Measurements from ENCODE around the gene SLIT3. TPM values are rescaled to one million over a fixed set of nuclear protein-coding genes. Genes with fewer than 3 reads are reported as not detected.

SLIT3 gene
- total and polyA plus RNA-seq, 2 donors (not counting 3 experiments of a cell fraction or from before 2014, with no cell fraction given) = 0.90 to 1.0 TPM

DNA sequence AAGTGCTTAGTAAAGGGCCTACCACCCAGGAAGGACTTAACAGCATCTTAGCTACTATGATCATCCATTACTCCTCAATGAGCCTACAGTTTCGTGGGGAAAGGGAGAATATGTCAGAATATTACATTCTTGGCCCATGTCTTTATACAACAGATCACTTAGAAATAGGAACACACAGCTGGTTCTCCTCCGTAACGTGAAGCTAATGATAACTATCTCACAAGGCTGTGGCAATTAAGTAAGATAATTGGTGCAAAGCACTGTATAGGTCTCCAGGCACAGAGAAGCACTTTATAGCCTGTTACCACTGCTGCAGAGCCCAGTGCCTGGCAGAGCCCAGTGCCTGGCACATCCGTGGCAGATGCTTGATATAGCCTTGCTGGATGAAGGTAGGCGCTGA, 347.6 kb downstream of the SLIT3 start:
- H3K27ac ChIP-seq (ENCODE audit: insufficient read depth, low read depth, low read length) = no peak overlapping the region

GRCh38 chr5:168952196-168952595, 348.7 kb downstream of the SLIT3 start:
- CTCF ChIA-PET = no interaction called here
- POLR2A ChIA-PET = no interaction called here

More for the DNA sequence above, 347.6 kb downstream of the SLIT3 start:
- ChIA-PET POLR2A (no interaction called here), CTCF (no interaction called here)
- dilution Hi-C loops (cut with MboI; ENCODE audit: extremely low pct_ligation_motif_present, low sequenced_read_pairs) (no loop called here), intact Hi-C loops (cut with micrococcal nuclease) (no loop called here)
- no TSS peak for BruUV-seq (replicated peaks)
- no peak overlapping the region for H2AFZ ChIP-seq (ENCODE audit: low read depth, low read length)
- no peak overlapping the region for H3K4me3 ChIP-seq (replicated peaks in 1 of 3; ENCODE audit: insufficient read depth in 1 of 3, low read depth in 1 of 3, low read length in 3 of 3)
- no peaks in the 10 kb centered on the region for H3K9me1 ChIP-seq (replicated peaks; ENCODE audit: control insufficient read depth, extremely low read depth, insufficient read depth, low read length)
- H3K4me2 ChIP-seq (ENCODE audit: insufficient read depth, low read length) = no peak overlapping the region
- no peaks in the 10 kb centered on the region for H3K27me3 ChIP-seq (ENCODE audit: control insufficient read depth in 2 of 2, insufficient read depth in 2 of 2, low read length in 2 of 2)
- DNase-seq (ENCODE audit: low read depth, low spot score) (no peak), FAIRE-seq (no peak)
- no peak overlapping the region for H3K9ac ChIP-seq (replicated peaks; ENCODE audit: extremely low read depth, insufficient read depth, low read length)
- H3K9me3 ChIP-seq (replicated peaks; ENCODE audit: control insufficient read depth, insufficient read depth, low read length) = no peaks in the 10 kb centered on the region
- no peaks in the 10 kb centered on the region for H4K20me1 ChIP-seq (replicated peaks; ENCODE audit: control insufficient read depth, extremely low read depth, insufficient read depth, low read length)
- H3K79me2 ChIP-seq (ENCODE audit: control insufficient read depth, insufficient read depth, low read length) = no peaks in the 10 kb centered on the region
- H3K4me1 ChIP-seq (ENCODE audit: control insufficient read depth, extremely low read depth, insufficient read depth, low read length) = no peaks in the 10 kb centered on the region
- no peak for TF ChIP-seq MAX (IDR thresholded peaks at IDR 0.05; ENCODE audit: insufficient read depth, insufficient read length)
- TF ChIP-seq EZH2 (IDR thresholded peaks at IDR 0.05; ENCODE audit: borderline replicate concordance, low read depth, low read length, severe bottlenecking) = no peak
- H3K36me3 ChIP-seq (ENCODE audit: control insufficient read depth in 2 of 2, extremely low read depth in 1 of 2, insufficient read depth in 2 of 2, low read length in 2 of 2) = no peaks in the 10 kb centered on the region

More at GRCh38 chr5:168952196-168952595, 348.7 kb downstream of the SLIT3 start:
- H3K4me2 ChIP-seq (ENCODE audit: insufficient read depth, low read length) = no peak overlapping the region
- no peaks in the 10 kb centered on the region for H3K4me1 ChIP-seq (ENCODE audit: control insufficient read depth, extremely low read depth, insufficient read depth, low read length)
- H2AFZ ChIP-seq (ENCODE audit: low read depth, low read length) = no peak overlapping the region
- H3K27ac ChIP-seq (ENCODE audit: insufficient read depth, low read depth, low read length) = no peak overlapping the region
- H3K36me3 ChIP-seq (ENCODE audit: control insufficient read depth in 2 of 2, extremely low read depth in 1 of 2, insufficient read depth in 2 of 2, low read length in 2 of 2) = no peaks in the 10 kb centered on the region
- no peak for DNase-seq (ENCODE audit: low read depth, low spot score)
- no peak for FAIRE-seq
- dilution Hi-C loops (cut with MboI; ENCODE audit: extremely low pct_ligation_motif_present, low sequenced_read_pairs) (no loop called here), intact Hi-C loops (cut with micrococcal nuclease) (no loop called here)
- BruUV-seq (replicated peaks) = no TSS peak
- no peaks in the 10 kb centered on the region for H4K20me1 ChIP-seq (replicated peaks; ENCODE audit: control insufficient read depth, extremely low read depth, insufficient read depth, low read length)
- no peaks in the 10 kb centered on the region for H3K9me1 ChIP-seq (replicated peaks; ENCODE audit: control insufficient read depth, extremely low read depth, insufficient read depth, low read length)
- no peaks in the 10 kb centered on the region for H3K79me2 ChIP-seq (ENCODE audit: control insufficient read depth, insufficient read depth, low read length)
- no peaks in the 10 kb centered on the region for H3K27me3 ChIP-seq (ENCODE audit: control insufficient read depth in 2 of 2, insufficient read depth in 2 of 2, low read length in 2 of 2)
- H3K4me3 ChIP-seq (replicated peaks in 1 of 3; ENCODE audit: insufficient read depth in 1 of 3, low read depth in 1 of 3, low read length in 3 of 3) = no peak overlapping the region
- no peak overlapping the region for H3K9ac ChIP-seq (replicated peaks; ENCODE audit: extremely low read depth, insufficient read depth, low read length)
- no peaks in the 10 kb centered on the region for H3K9me3 ChIP-seq (replicated peaks; ENCODE audit: control insufficient read depth, insufficient read depth, low read length)
- TF ChIP-seq MYC (IDR thresholded peaks at IDR 0.05; ENCODE audit: low read depth, low read length) (no peak), MAX (IDR thresholded peaks at IDR 0.05; ENCODE audit: insufficient read depth, insufficient read length) (no peak), POLR2AphosphoS5 (IDR thresholded peaks at IDR 0.05; ENCODE audit: insufficient read depth, low read depth, low read length) (no peak), EZH2 (IDR thresholded peaks at IDR 0.05; ENCODE audit: borderline replicate concordance, low read depth, low read length, severe bottlenecking) (no peak)
